HUES6 (cell line): ENCODE measurements around the gene PSMB5.

Experiments
- H3K27ac ChIP-seq: 2 replicates; pipeline ENCODE4 v1.7.0; 2013; ENCODE audit warnings: low read depth, mild to moderate bottlenecking, low read length, inconsistent platforms
- H3K27me3 ChIP-seq: 2 replicates; pipeline ENCODE4 v1.6.1; 2013; ENCODE audit warnings: low read length; ENCODE audit not compliant: control insufficient read depth, insufficient read depth
- H3K36me3 ChIP-seq: 2 replicates; pipeline ENCODE4 v1.6.1; 2013; ENCODE audit warnings: low read length; ENCODE audit not compliant: control insufficient read depth, insufficient read depth
- H3K4me1 ChIP-seq: 2 replicates; pipeline ENCODE4 v1.6.1; 2013; ENCODE audit warnings: low read length; ENCODE audit not compliant: control insufficient read depth, insufficient read depth
- H3K4me3 ChIP-seq: 2 replicates; pipeline ENCODE4 v1.5.1; 2013; ENCODE audit warnings: low read depth, low read length
- H3K9ac ChIP-seq: one replicate; pipeline ENCODE4 v1.6.1; 2013; ENCODE audit warnings: mild to moderate bottlenecking, low read length
- H3K9me3 ChIP-seq: 2 replicates; pipeline ENCODE4 v1.6.1; 2013; ENCODE audit warnings: low read depth, low read length; ENCODE audit not compliant: control insufficient read depth, insufficient read depth

Gene PSMB5

GRCh38 chr14:23034498-23035302 lies at the start of gene PSMB5:
TSS of gene PSMB5 (minus strand) at chr14:23034900. CDS start at chr14:23034881, 19 bp downstream.
- Histone ChIP-seq H3K27ac (peak within 1 kb of the TSS; percentile 95), H3K4me3 (peak within 1 kb of the TSS; percentile 86), H3K9me3 (no peaks in the 10 kb centered on the region), H3K4me1 (peaks cover 10% of the 10 kb centered on the region; the same call in 1 of the 2 replicates), H3K9ac (peak within 1 kb of the TSS; percentile 86), H3K36me3 (peaks cover 27% of the 10 kb centered on the region), H3K27me3 (no peaks in the 10 kb centered on the region)

- no peak overlapping the region for H3K9ac ChIP-seq
- H3K4me3 ChIP-seq = no peak overlapping the region
- peaks cover 98% of the 10 kb centered on the region for H3K36me3 ChIP-seq
- no peak overlapping the region for H3K27ac ChIP-seq
- peaks cover 9% of the 10 kb centered on the region; the same call in 1 of the 2 replicates for H3K4me1 ChIP-seq
- no peaks in the 10 kb centered on the region for H3K27me3 ChIP-seq
- H3K9me3 ChIP-seq = no peaks in the 10 kb centered on the region
These were observed 45.8 kb upstream of the PSMB5 start for GRCh38 chr14:23080474-23080873.

- Histone ChIP-seq H3K27me3 (no peaks in the 10 kb centered on the region), H3K4me3 (no peak overlapping the region), H3K36me3 (peaks cover 98% of the 10 kb centered on the region), H3K9me3 (no peaks in the 10 kb centered on the region), H3K9ac (no peak overlapping the region), H3K27ac (no peak overlapping the region), H3K4me1 (peaks cover 9% of the 10 kb centered on the region; the same call in 1 of the 2 replicates)
These were observed 45.0 kb upstream of the PSMB5 start for GRCh38 chr14:23079716-23080115.

- H3K9me3 ChIP-seq = no peaks in the 10 kb centered on the region
- H3K4me3 ChIP-seq = no peak overlapping the region
- no peak overlapping the region for H3K27ac ChIP-seq
- no peak overlapping the region for H3K9ac ChIP-seq
- H3K4me1 ChIP-seq = peaks cover 9% of the 10 kb centered on the region; the same call in 1 of the 2 replicates
- H3K27me3 ChIP-seq = no peaks in the 10 kb centered on the region
- peaks cover 94% of the 10 kb centered on the region for H3K36me3 ChIP-seq
These were observed 44.0 kb upstream of the PSMB5 start for GRCh38 chr14:23078692-23079116.

GRCh38 chr14:23077962-23078361 lies 43.3 kb upstream of the PSMB5 start:
- H3K9ac ChIP-seq = no peak overlapping the region
- no peak overlapping the region for H3K4me3 ChIP-seq
- H3K4me1 ChIP-seq = peaks cover 10% of the 10 kb centered on the region
- H3K9me3 ChIP-seq = no peaks in the 10 kb centered on the region
- peaks cover 91% of the 10 kb centered on the region for H3K36me3 ChIP-seq
- H3K27me3 ChIP-seq = no peaks in the 10 kb centered on the region
- no peak overlapping the region for H3K27ac ChIP-seq

GRCh38 chr14:23076785-23077408 lies 42.2 kb upstream of the PSMB5 start:
- Histone ChIP-seq H3K4me1 (peaks cover 20% of the 10 kb centered on the region), H3K27ac (0 out of 2 replicates have a peak overlapping the region, but pooled peaks have one; percentile 22), H3K27me3 (no peaks in the 10 kb centered on the region), H3K36me3 (peaks cover 90% of the 10 kb centered on the region), H3K9ac (no peak overlapping the region), H3K9me3 (no peaks in the 10 kb centered on the region), H3K4me3 (no peak overlapping the region)

GRCh38 chr14:23074906-23075305 lies 40.2 kb upstream of the PSMB5 start:
- H3K9ac ChIP-seq = no peak overlapping the region
- H3K36me3 ChIP-seq = peaks cover 70% of the 10 kb centered on the region
- H3K4me3 ChIP-seq = no peak overlapping the region
- H3K9me3 ChIP-seq = no peaks in the 10 kb centered on the region
- H3K27ac ChIP-seq = no peak overlapping the region
- H3K4me1 ChIP-seq = peaks cover 30% of the 10 kb centered on the region
- no peaks in the 10 kb centered on the region for H3K27me3 ChIP-seq

GRCh38 chr14:23071921-23072539 lies 37.3 kb upstream of the PSMB5 start:
- Histone ChIP-seq H3K4me3 (peak overlapping the region; percentile 98), H3K9ac (no peak overlapping the region), H3K9me3 (no peaks in the 10 kb centered on the region), H3K27me3 (no peaks in the 10 kb centered on the region), H3K4me1 (peaks cover 40% of the 10 kb centered on the region), H3K27ac (no peak overlapping the region; the same call in 1 of the 2 replicates), H3K36me3 (peaks cover 62% of the 10 kb centered on the region)

GRCh38 chr14:23071244-23071920 lies 36.7 kb upstream of the PSMB5 start:
- Histone ChIP-seq H3K27me3 (no peaks in the 10 kb centered on the region), H3K36me3 (peaks cover 61% of the 10 kb centered on the region), H3K9ac (peak overlapping the region; percentile 97), H3K4me3 (peak overlapping the region; percentile 98), H3K4me1 (peaks cover 38% of the 10 kb centered on the region), H3K27ac (peak overlapping the region; percentile 89), H3K9me3 (no peaks in the 10 kb centered on the region)

- H3K27me3 ChIP-seq = no peaks in the 10 kb centered on the region
- peak overlapping the region; percentile 97 for H3K9ac ChIP-seq
- H3K4me1 ChIP-seq = peaks cover 31% of the 10 kb centered on the region
- peak overlapping the region; percentile 89 for H3K27ac ChIP-seq
- peak overlapping the region; percentile 98 for H3K4me3 ChIP-seq
- no peaks in the 10 kb centered on the region for H3K9me3 ChIP-seq
- H3K36me3 ChIP-seq = peaks cover 61% of the 10 kb centered on the region
These were observed 35.8 kb upstream of the PSMB5 start for GRCh38 chr14:23070262-23071129.
